ENCODE data around the gene TMEM255B. TPM values are rescaled to one million over a fixed set of nuclear protein-coding genes. Genes with fewer than 3 reads are reported as not detected.

Gene TMEM255B
- total RNA-seq, 1 experiment from 2014 or later, result 2.8 TPM

DNA sequence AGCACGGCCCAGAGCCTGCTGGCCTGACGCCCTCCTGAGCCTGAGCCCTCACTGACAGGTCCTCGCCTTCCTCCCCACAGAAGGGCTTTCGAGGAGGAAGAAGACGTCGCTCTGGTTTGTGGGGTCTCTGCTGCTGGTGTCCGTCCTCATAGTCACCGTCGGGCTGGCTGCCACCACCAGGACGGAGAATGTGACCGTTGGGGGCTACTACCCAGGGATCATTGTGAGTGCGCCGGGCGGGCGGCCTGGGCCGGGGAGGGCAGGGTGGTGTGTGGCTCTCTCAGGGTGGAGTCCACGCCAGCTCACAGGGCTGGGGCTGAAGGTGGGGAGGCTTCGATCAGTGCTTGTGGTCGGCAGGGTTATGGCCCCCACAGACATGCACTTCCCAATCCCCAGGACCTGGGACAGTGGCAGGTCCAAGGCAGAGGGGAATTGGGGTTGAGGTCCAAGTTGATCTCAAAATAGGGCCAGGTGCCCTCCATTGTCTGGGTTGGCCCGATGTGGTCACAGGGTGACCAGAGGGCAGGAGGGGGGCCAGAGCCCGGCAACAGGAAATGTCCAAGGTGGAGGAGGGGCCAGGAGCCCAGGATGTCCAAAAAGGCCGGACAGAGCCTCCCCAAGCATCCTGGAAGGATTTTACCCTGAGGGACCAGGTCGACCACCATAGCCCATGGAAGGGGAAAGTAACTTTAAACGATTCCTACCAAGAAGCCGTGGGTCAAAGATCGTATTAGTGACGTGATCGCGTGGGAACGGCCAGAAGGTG, 7.2 kb downstream of the TMEM255B start:
- H3K36me3 Mint-ChIP-seq (ENCODE audit: insufficient read depth in 1 of 3, low read depth in 3 of 3), result no peaks in the 10 kb centered on the region
- no peak overlapping the region for H2AK5ac ChIP-seq (ENCODE audit: insufficient read length, low read length)
- no peak overlapping the region for H3K27ac ChIP-seq (ENCODE audit: insufficient read length, low read depth, low read length)
- no peak for DNase-seq
- H3K4me3 Mint-ChIP-seq, result no peak overlapping the region
- H4K5ac ChIP-seq (ENCODE audit: insufficient read length, low read depth, low read length), result no peak overlapping the region
- H2BK12ac ChIP-seq (ENCODE audit: insufficient read length, low read depth, low read length), result no peak overlapping the region
- TF ChIP-seq, protein P1, sequence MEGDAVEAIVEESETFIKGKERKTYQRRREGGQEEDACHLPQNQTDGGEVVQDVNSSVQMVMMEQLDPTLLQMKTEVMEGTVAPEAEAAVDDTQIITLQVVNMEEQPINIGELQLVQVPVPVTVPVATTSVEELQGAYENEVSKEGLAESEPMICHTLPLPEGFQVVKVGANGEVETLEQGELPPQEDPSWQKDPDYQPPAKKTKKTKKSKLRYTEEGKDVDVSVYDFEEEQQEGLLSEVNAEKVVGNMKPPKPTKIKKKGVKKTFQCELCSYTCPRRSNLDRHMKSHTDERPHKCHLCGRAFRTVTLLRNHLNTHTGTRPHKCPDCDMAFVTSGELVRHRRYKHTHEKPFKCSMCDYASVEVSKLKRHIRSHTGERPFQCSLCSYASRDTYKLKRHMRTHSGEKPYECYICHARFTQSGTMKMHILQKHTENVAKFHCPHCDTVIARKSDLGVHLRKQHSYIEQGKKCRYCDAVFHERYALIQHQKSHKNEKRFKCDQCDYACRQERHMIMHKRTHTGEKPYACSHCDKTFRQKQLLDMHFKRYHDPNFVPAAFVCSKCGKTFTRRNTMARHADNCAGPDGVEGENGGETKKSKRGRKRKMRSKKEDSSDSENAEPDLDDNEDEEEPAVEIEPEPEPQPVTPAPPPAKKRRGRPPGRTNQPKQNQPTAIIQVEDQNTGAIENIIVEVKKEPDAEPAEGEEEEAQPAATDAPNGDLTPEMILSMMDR (conservative IDR thresholded peaks at IDR 0.05), result no peak
- peak overlapping the region; percentile 29; the same call in 1 of the 2 replicates for H3K14ac ChIP-seq (ENCODE audit: insufficient read depth, low read length)
- H3K23ac ChIP-seq (ENCODE audit: insufficient read length, low read depth, low read length), result no peak overlapping the region
- H2BK120ac ChIP-seq (ENCODE audit: low read depth, low read length, poor library complexity, severe bottlenecking), result no peak overlapping the region
- no peaks in the 10 kb centered on the region for H3K23me2 ChIP-seq (ENCODE audit: insufficient read length, low read depth, low read length, poor library complexity, severe bottlenecking)
- no peaks in the 10 kb centered on the region for H3K9me3 Mint-ChIP-seq
- no peak overlapping the region for H3K4me2 ChIP-seq (ENCODE audit: insufficient read depth, insufficient read length, low read length)
- WGBS (ENCODE audit: extremely low coverage, insufficient read length, low lambda C conversion rate), result no CpG with 5 or more reads among the region's 30 CpGs
- no peak overlapping the region for H2AFZ ChIP-seq (ENCODE audit: low read length)
- H3K56ac ChIP-seq (ENCODE audit: insufficient read length, low read depth, low read length), result no peak overlapping the region
- no peak overlapping the region for H4K8ac ChIP-seq (replicated peaks; ENCODE audit: insufficient read length, low read depth, low read length)
- H3K9me3 ChIP-seq (ENCODE audit: control insufficient read depth, low read depth, low read length), result no peaks in the 10 kb centered on the region
- H3K27ac Mint-ChIP-seq, result no peak overlapping the region
- no peaks in the 10 kb centered on the region for H4K20me1 ChIP-seq (ENCODE audit: control insufficient read depth, insufficient read depth, insufficient read length)
- no peak overlapping the region for H4K91ac ChIP-seq (ENCODE audit: insufficient read length, low read depth, low read length)
- H2BK20ac ChIP-seq (ENCODE audit: low read depth, low read length, poor library complexity, severe bottlenecking), result no peak overlapping the region
- H2BK15ac ChIP-seq (ENCODE audit: low read depth, low read length), result no peak overlapping the region
- H3K4ac ChIP-seq (ENCODE audit: low read depth, low read length), result no peak overlapping the region
- no peak overlapping the region for H3T11ph ChIP-seq (ENCODE audit: low read length)
- H3K79me2 ChIP-seq (ENCODE audit: insufficient read depth, low read length), result no peaks in the 10 kb centered on the region
- H3K27me3 Mint-ChIP-seq (ENCODE audit: low read depth), result peaks cover 13% of the 10 kb centered on the region
- no peaks in the 10 kb centered on the region for H3K4me1 ChIP-seq (ENCODE audit: insufficient read depth, low read length)
- no peaks in the 10 kb centered on the region for H3K79me1 ChIP-seq (ENCODE audit: insufficient read depth, low read depth, low read length, poor library complexity, severe bottlenecking)
- peaks cover 2% of the 10 kb centered on the region; the same call in 1 of the 2 replicates for H3K27me3 ChIP-seq (ENCODE audit: insufficient read depth, low read length)
- H3K9ac ChIP-seq (ENCODE audit: extremely low read depth, insufficient read length, low read length), result no peak overlapping the region
- no peak overlapping the region for H2BK5ac ChIP-seq (ENCODE audit: insufficient read length, low read length)
- peaks cover 10 to 22% of the 10 kb centered on the region in 2 experiments for H3K4me1 Mint-ChIP-seq
- no peak overlapping the region for H3K18ac ChIP-seq (ENCODE audit: insufficient read length, low read depth, low read length)

Measured in H9 (cell line).